Vagina (tissue), 2 donors: ENCODE results near the gene ARHGAP26. TPM values are rescaled to one million over a fixed set of nuclear protein-coding genes. Genes with fewer than 3 reads are reported as not detected.

Experiments used
- DNase-seq, 2 donors: peaks; one replicate each; pipeline ENCODE4 v3.0.0-alpha.2; 2017; ENCODE audit errors: extremely low spot score in 2 of 2
- H3K27ac ChIP-seq: fragments of 200-600 bp; sonication (generic); one replicate; pipeline ENCODE4 v1.5.1; 2019
- H3K27me3 ChIP-seq: fragments of 200-600 bp; sonication (generic); one replicate; pipeline ENCODE4 v1.5.1; 2019
- H3K36me3 ChIP-seq, 2 donors: fragments of 200-600 bp; sonication (generic); one replicate each; pipeline ENCODE4 v1.5.1; 2017 to 2019
- H3K4me1 ChIP-seq: fragments of 200-600 bp; sonication (generic); one replicate; pipeline ENCODE4 v1.5.1; 2019
- H3K4me3 ChIP-seq, 2 donors: fragments of 200-600 bp; sonication (generic); 1 replicate in 1 of 2; 2 replicates in 1 of 2; pipeline ENCODE4 v1.5.1; 2016 to 2019
- H3K9me3 ChIP-seq: fragments of 200-600 bp; sonication (generic); one replicate; pipeline ENCODE4 v1.5.1; 2019
- POLR2A ChIP-seq, 2 donors: fragments of 450-650 bp; IDR thresholded peaks; one replicate each; pipeline ENCODE4 v1.6.1; 2017; ENCODE audit warnings: antibody characterized with exemption in 2 of 2, mild to moderate bottlenecking in 2 of 2, moderate library complexity in 2 of 2
- POLR2AphosphoS5 ChIP-seq, 2 donors: sonication (generic); formaldehyde crosslinking; IDR thresholded peaks; one replicate each; pipeline ENCODE4 v1.9.0; 2017; ENCODE audit warnings: antibody characterized with exemption in 2 of 2, mild to moderate bottlenecking in 2 of 2, low read depth in 1 of 2; ENCODE audit not compliant: insufficient read depth in 1 of 2
- intact Hi-C: fragments of 100-400 bp; cut with DNase I; formaldehyde crosslinking; loops from one replicate; pipeline ENCODE4 v1.15.1; 2023
- total RNA-seq: library from RNA; depleted of rRNA; stranded (reverse); fragments of >200 nt; gene quantifications from one replicate; pipeline ENCODE4 v1.2.3, GENCODE V29; 2016
- TF ChIP-seq, protein P1 (sequence below), 3 experiments: fragments of 450-650 bp in 2 of 3; fragments of 200-600 bp in 1 of 3; sonication (generic) in 1 of 3; IDR thresholded peaks; one replicate each; pipeline ENCODE4 v1.5.1; 2017 to 2019; ENCODE audit warnings: antibody characterized with exemption in 3 of 3, mild to moderate bottlenecking in 2 of 3, moderate library complexity in 2 of 3

The ARHGAP26 gene
- total RNA-seq, 1 donor from 2014 or later = 42.5 TPM

DNA sequence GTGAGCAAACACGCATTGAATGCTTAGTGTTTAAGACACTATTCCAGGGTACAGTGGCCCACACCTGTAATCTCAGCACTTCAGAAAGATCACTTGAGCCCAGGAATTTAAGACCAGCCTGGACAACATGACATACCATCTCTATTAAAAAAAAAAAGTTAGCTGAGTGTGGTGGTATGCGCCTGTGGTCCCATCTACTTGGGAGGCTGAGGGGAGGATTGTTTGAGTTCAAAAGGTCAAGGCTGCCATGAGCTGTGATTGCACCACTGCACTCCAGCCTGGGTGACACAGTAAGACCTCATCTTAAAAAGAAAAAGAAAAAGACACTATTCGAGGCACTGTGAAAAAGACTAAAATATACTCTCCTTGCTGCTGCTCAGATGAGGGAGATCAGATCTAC lies 392.6 kb downstream of the ARHGAP26 start:
- H3K36me3 ChIP-seq = no peaks in the 10 kb centered on the region
- TF ChIP-seq POLR2A (IDR thresholded peaks at IDR 0.05) (no peak), POLR2AphosphoS5 (IDR thresholded peaks at IDR 0.05; ENCODE audit: insufficient read depth in 1 of 2, low read depth in 1 of 2) (no peak)
- TF ChIP-seq, protein P1, sequence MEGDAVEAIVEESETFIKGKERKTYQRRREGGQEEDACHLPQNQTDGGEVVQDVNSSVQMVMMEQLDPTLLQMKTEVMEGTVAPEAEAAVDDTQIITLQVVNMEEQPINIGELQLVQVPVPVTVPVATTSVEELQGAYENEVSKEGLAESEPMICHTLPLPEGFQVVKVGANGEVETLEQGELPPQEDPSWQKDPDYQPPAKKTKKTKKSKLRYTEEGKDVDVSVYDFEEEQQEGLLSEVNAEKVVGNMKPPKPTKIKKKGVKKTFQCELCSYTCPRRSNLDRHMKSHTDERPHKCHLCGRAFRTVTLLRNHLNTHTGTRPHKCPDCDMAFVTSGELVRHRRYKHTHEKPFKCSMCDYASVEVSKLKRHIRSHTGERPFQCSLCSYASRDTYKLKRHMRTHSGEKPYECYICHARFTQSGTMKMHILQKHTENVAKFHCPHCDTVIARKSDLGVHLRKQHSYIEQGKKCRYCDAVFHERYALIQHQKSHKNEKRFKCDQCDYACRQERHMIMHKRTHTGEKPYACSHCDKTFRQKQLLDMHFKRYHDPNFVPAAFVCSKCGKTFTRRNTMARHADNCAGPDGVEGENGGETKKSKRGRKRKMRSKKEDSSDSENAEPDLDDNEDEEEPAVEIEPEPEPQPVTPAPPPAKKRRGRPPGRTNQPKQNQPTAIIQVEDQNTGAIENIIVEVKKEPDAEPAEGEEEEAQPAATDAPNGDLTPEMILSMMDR (IDR thresholded peaks at IDR 0.05) = no peak
- no peak overlapping the region for H3K27ac ChIP-seq
- no peaks in the 10 kb centered on the region for H3K9me3 ChIP-seq
- H3K4me1 ChIP-seq = no peaks in the 10 kb centered on the region
- intact Hi-C loops = no loop called here
- no peaks in the 10 kb centered on the region for H3K27me3 ChIP-seq
- DNase-seq = no peak
- H3K4me3 ChIP-seq = no peak overlapping the region

DNA sequence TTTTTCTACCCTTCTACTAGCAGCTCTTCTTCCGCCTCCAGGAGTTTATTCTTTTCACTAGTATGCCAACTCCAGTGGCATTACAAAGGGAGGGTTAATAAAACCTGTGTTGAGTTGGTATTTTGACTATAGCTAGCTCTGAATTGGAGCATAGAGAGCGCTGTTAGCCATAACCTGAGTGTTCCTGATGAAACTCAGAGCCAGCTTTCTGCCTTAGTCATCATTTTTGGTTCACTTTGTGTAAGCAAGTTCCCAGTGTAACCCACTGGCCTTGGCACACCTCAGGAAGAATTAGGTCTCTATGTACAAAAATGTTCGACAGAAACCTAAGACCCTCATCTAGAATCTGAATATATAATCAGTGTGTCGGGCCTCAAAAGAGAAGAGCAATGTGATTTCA lies 394.4 kb downstream of the ARHGAP26 start:
- DNase-seq = no peak
- Histone ChIP-seq H3K4me3 (no peak overlapping the region), H3K9me3 (no peaks in the 10 kb centered on the region), H3K4me1 (no peaks in the 10 kb centered on the region), H3K27me3 (no peaks in the 10 kb centered on the region), H3K36me3 (no peaks in the 10 kb centered on the region), H3K27ac (no peak overlapping the region)
- TF ChIP-seq, protein P1 (IDR thresholded peaks at IDR 0.05) = no peak
- TF ChIP-seq POLR2A (IDR thresholded peaks at IDR 0.05) (no peak), POLR2AphosphoS5 (IDR thresholded peaks at IDR 0.05; ENCODE audit: insufficient read depth in 1 of 2, low read depth in 1 of 2) (no peak)
- intact Hi-C loops = no loop called here

DNA sequence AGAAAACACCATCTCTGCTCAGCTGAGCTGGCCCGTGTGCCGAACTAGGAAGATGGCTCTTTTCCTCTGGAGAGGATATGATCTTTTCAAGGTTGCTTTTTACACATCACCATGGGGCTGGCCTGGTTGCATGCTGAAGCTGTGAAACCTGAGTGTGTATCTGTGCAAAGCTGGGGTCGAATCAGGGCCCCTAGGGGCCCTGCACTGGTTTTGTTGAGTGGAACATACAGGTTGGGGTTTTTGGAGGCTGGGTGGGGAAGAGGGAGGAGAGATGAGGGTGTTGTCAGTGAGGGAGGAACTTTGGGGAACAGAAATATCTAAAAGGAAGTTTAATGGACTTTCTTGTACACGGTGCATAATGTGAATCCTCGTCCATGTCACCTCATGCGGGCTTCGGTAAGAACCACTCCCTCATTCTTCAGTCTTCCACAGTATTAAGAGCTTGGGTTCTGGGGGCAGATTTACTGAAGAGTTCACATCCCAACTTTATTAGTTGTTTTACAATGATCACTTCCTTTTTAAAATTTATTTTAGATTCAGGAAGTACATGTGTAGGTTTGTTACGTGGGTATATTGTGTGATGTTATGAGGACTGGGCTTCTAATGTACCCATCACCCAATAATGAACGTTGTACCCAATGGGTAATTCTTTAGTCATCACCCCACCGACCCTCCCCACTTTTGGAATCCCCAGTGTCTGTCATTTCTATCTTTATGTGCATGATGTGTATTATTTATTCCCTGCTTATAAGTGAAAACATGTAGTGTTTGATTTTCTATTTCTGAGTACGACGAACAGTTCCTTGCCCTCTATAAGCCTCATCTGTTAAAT lies 395.1 kb downstream of the ARHGAP26 start:
- no peaks in the 10 kb centered on the region for H3K9me3 ChIP-seq
- DNase-seq = no peak
- no peak overlapping the region for H3K27ac ChIP-seq
- H3K36me3 ChIP-seq = no peaks in the 10 kb centered on the region
- H3K4me3 ChIP-seq = no peak overlapping the region
- intact Hi-C loops = no loop called here
- TF ChIP-seq POLR2A (IDR thresholded peaks at IDR 0.05) (no peak), POLR2AphosphoS5 (IDR thresholded peaks at IDR 0.05; ENCODE audit: insufficient read depth in 1 of 2, low read depth in 1 of 2) (no peak)
- TF ChIP-seq, protein P1 (IDR thresholded peaks at IDR 0.05) = no peak
- no peaks in the 10 kb centered on the region for H3K4me1 ChIP-seq
- H3K27me3 ChIP-seq = no peaks in the 10 kb centered on the region

DNA sequence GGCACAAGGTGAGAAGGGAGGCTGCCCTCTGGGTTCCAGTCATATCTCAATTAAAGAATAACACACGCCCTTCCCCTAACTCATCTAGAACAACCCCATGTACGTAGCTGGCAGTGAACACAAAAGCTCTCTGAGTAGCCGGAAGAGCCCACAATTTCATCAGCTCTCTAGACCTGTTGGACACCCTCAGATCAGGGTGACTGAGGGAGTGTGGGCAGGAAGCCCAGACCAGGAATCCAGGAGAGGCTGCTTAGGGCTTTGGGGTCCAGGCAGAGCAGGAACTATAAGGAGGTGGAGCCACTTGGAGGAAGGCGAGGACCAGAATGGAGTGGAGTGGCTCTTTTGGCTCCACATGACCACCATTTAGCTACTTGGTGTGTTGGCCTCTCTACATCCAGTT lies 395.9 kb downstream of the ARHGAP26 start:
- no peaks in the 10 kb centered on the region for H3K4me1 ChIP-seq
- DNase-seq = no peak
- no peaks in the 10 kb centered on the region for H3K27me3 ChIP-seq
- intact Hi-C loops = no loop called here
- TF ChIP-seq POLR2A (IDR thresholded peaks at IDR 0.05) (no peak), POLR2AphosphoS5 (IDR thresholded peaks at IDR 0.05; ENCODE audit: insufficient read depth in 1 of 2, low read depth in 1 of 2) (no peak)
- TF ChIP-seq, protein P1 (IDR thresholded peaks at IDR 0.05) = no peak
- no peak overlapping the region for H3K27ac ChIP-seq
- no peaks in the 10 kb centered on the region for H3K36me3 ChIP-seq
- H3K9me3 ChIP-seq = no peaks in the 10 kb centered on the region
- H3K4me3 ChIP-seq = no peak overlapping the region
